HEK293 (cell line): ENCODE data around the gene HLA-A.

ENCODE experiments used
- OVOL3 ChIP-seq: fragments of 450-650 bp; formaldehyde crosslinking; IDR thresholded peaks from 2 replicates; pipeline ENCODE4 v1.5.1; 2016; ENCODE audit warnings: missing biosample characterization, missing genetic modification characterization
- PATZ1 ChIP-seq: fragments of 450-650 bp; formaldehyde crosslinking; IDR thresholded peaks from 2 replicates; pipeline ENCODE4 v1.5.1; 2016; ENCODE audit warnings: missing biosample characterization, missing genetic modification characterization
- PRDM2 ChIP-seq: fragments of 450-650 bp; formaldehyde crosslinking; IDR thresholded peaks from 2 replicates; pipeline ENCODE4 v1.5.1; 2016; ENCODE audit warnings: missing biosample characterization, missing genetic modification characterization, borderline replicate concordance
- REST ChIP-seq: fragments of 450-650 bp; formaldehyde crosslinking; IDR thresholded peaks from 2 replicates; pipeline ENCODE4 v1.5.1; 2016; ENCODE audit warnings: missing biosample characterization, missing genetic modification characterization
- SETDB1 ChIP-seq: IDR thresholded peaks from one replicate; pipeline ENCODE4 v1.6.1; 2017; ENCODE audit warnings: mild to moderate bottlenecking, low read length, moderate library complexity, mixed read lengths; ENCODE audit not compliant: insufficient read length
- TRIM28 ChIP-seq: IDR thresholded peaks from 2 replicates; pipeline ENCODE4 v1.6.1; 2011; ENCODE audit warnings: low read length, control low read depth, borderline replicate concordance
- WT1 ChIP-seq: fragments of 450-650 bp; formaldehyde crosslinking; IDR thresholded peaks from 2 replicates; pipeline ENCODE4 v1.5.1; 2016; ENCODE audit warnings: missing biosample characterization, missing genetic modification characterization
- YY2 ChIP-seq: fragments of 450-650 bp; formaldehyde crosslinking; IDR thresholded peaks from 2 replicates; pipeline ENCODE4 v1.5.1; 2016; ENCODE audit warnings: missing biosample characterization, missing genetic modification characterization
- ZBTB17 ChIP-seq: fragments of 450-650 bp; formaldehyde crosslinking; IDR thresholded peaks from 2 replicates; pipeline ENCODE4 v1.5.1; 2016; ENCODE audit warnings: missing biosample characterization, missing genetic modification characterization
- ZNF175 ChIP-seq: fragments of 450-650 bp; formaldehyde crosslinking; IDR thresholded peaks from 2 replicates; pipeline ENCODE4 v1.5.1; 2016; ENCODE audit warnings: missing biosample characterization, missing genetic modification characterization
- ZNF18 ChIP-seq: fragments of 450-650 bp; formaldehyde crosslinking; IDR thresholded peaks from 2 replicates; pipeline ENCODE4 v1.5.1; 2016; ENCODE audit warnings: missing biosample characterization, missing genetic modification characterization
- ZNF391 ChIP-seq: fragments of 450-650 bp; formaldehyde crosslinking; IDR thresholded peaks from 2 replicates; pipeline ENCODE4 v1.5.1; 2016; ENCODE audit warnings: low read depth, missing biosample characterization, missing genetic modification characterization, borderline replicate concordance
- ZNF514 ChIP-seq: fragments of 450-650 bp; formaldehyde crosslinking; IDR thresholded peaks from 2 replicates; pipeline ENCODE4 v1.5.1; 2016; ENCODE audit warnings: missing biosample characterization, missing genetic modification characterization
- ZNF518A ChIP-seq: fragments of 450-650 bp; formaldehyde crosslinking; conservative IDR thresholded peaks from 2 replicates; pipeline ENCODE4 v1.5.1; 2016; ENCODE audit warnings: low read depth, missing biosample characterization, missing genetic modification characterization
- ZNF596 ChIP-seq: fragments of 450-650 bp; IDR thresholded peaks from 2 replicates; pipeline ENCODE4 v1.5.0; 2018; ENCODE audit warnings: missing biosample characterization, mild to moderate bottlenecking, missing genetic modification characterization, moderate library complexity
- ZNF626 ChIP-seq: fragments of 450-650 bp; sonication (Bioruptor Pico); formaldehyde crosslinking; IDR thresholded peaks from 2 replicates; pipeline ENCODE4 v1.5.1; 2018; ENCODE audit warnings: missing biosample characterization, missing genetic modification characterization, inconsistent platforms
- ZNF645 ChIP-seq: fragments of 450-650 bp; formaldehyde crosslinking; IDR thresholded peaks from 2 replicates; pipeline ENCODE4; 2016; ENCODE audit warnings: missing biosample characterization, missing genetic modification characterization
- ZNF701 ChIP-seq: fragments of 450-650 bp; formaldehyde crosslinking; IDR thresholded peaks from 2 replicates; pipeline ENCODE4 v1.5.1; 2016; ENCODE audit warnings: missing biosample characterization, missing genetic modification characterization

Gene HLA-A

GRCh38 chr6:29967379-29968010, 25.2 kb downstream of the HLA-A start (continued):
- TF ChIP-seq REST (tag by site-specific recombination) (no peak), ZNF175 (tag by site-specific recombination) (no peak), PATZ1 (no peak; the same call in 1 of the 2 replicates), OVOL3 (tag by site-specific recombination) (no peak), ZNF391 (tag by site-specific recombination) (no peak), ZNF596 (tag by site-specific recombination) (no peak), ZNF514 (tag by site-specific recombination) (no peak), ZNF701 (tag by site-specific recombination) (no peak), ZNF18 (tag by site-specific recombination) (peak; percentile 73), ZBTB17 (tag by site-specific recombination) (peak; percentile 50; the same call in 1 of the 2 replicates), ZNF626 (tag by site-specific recombination) (no peak), ZNF645 (tag by site-specific recombination) (no peak), TRIM28 (no peak), WT1 (0 out of 2 replicates have a peak, but pooled peaks have one; percentile 56), SETDB1 (no peak), YY2 (tag by site-specific recombination) (no peak), PRDM2 (tag by site-specific recombination) (no peak), ZNF518A (tag by site-specific recombination) (peak; percentile 11; the same call in 1 of the 2 replicates)
